Neural cell (in vitro differentiated cells): Measurements from ENCODE around the gene ST6GALNAC2. TPM values are rescaled to one million over a fixed set of nuclear protein-coding genes. Genes with fewer than 3 reads are reported as not detected.

Experiments used
- H2AFZ ChIP-seq: fragments of 200-600, 300-800 bp; sonication (generic), shearing (Covaris generic); 2 replicates; pipeline ENCODE4 v1.6.0; 2014; ENCODE audit warnings: low read depth, mild to moderate bottlenecking, antibody characterized with exemption, low read length, moderate library complexity
- H3F3A ChIP-seq: fragments of 200-600 bp; shearing (Covaris generic); 2 replicates; pipeline ENCODE4 v1.6.1; 2016; ENCODE audit warnings: mild to moderate bottlenecking, moderate library complexity, mixed read lengths, antibody characterized with exemption, low read length; ENCODE audit not compliant: insufficient read depth, poor library complexity, severe bottlenecking
- H3K27ac ChIP-seq: fragments of 200-600, 300-800 bp; sonication (generic), shearing (Covaris generic); 2 replicates; pipeline ENCODE4 v1.5.1; 2014; ENCODE audit warnings: mild to moderate bottlenecking, low read length, moderate library complexity
- H3K27me3 ChIP-seq: fragments of 300-800, 200-600 bp; sonication (generic), shearing (Covaris generic); 2 replicates; pipeline ENCODE4 v1.6.0; 2014; ENCODE audit warnings: mild to moderate bottlenecking, low read depth, low read length, moderate library complexity; ENCODE audit not compliant: insufficient read depth
- H3K36me3 ChIP-seq: fragments of 300-800, 200-600 bp; sonication (generic), shearing (Covaris generic); 2 replicates; pipeline ENCODE4 v1.5.1; 2014; ENCODE audit warnings: mild to moderate bottlenecking, antibody characterized with exemption, low read length, moderate library complexity; ENCODE audit not compliant: insufficient read depth
- H3K4me2 ChIP-seq: fragments of 300-800, 200-600 bp; sonication (generic), shearing (Covaris generic); 2 replicates; pipeline ENCODE4 v1.6.0; 2014; ENCODE audit warnings: mild to moderate bottlenecking, low read length
- H3K4me3 ChIP-seq: fragments of 300-800, 200-600 bp; sonication (generic), shearing (Covaris generic); 2 replicates; pipeline ENCODE4 v1.5.1; 2014; ENCODE audit warnings: mild to moderate bottlenecking, low read length, moderate library complexity
- H3K79me2 ChIP-seq: fragments of 200-600 bp; shearing (Covaris generic); replicated peaks from 2 replicates; pipeline ENCODE4 v1.6.0; 2014; ENCODE audit warnings: mild to moderate bottlenecking, low read length, moderate library complexity; ENCODE audit not compliant: insufficient read depth
- H3K9ac ChIP-seq: fragments of 300-800, 200-600 bp; sonication (generic), shearing (Covaris generic); 2 replicates; pipeline ENCODE4 v1.6.1; 2016; ENCODE audit warnings: mild to moderate bottlenecking, low read length, mixed read lengths
- H3K9me2 ChIP-seq: fragments of 200-600 bp; shearing (Covaris generic); 2 replicates; pipeline ENCODE4 v1.6.1; 2016; ENCODE audit warnings: mild to moderate bottlenecking, low read length, mixed read lengths; ENCODE audit not compliant: insufficient read depth
- H3K9me3 ChIP-seq: fragments of 200-600, 300-800 bp; sonication (generic), shearing (Covaris generic); 2 replicates; pipeline ENCODE4 v1.6.1; 2016; ENCODE audit warnings: mild to moderate bottlenecking, mixed run types, low read length, moderate library complexity, mixed read lengths
- H4K20me1 ChIP-seq: fragments of 200-600 bp; shearing (Covaris generic); 2 replicates; pipeline ENCODE4 v1.6.1; 2016; ENCODE audit warnings: mild to moderate bottlenecking, mixed run types; ENCODE audit not compliant: insufficient read depth
- EP300 ChIP-seq: fragments of 450-650 bp; conservative IDR thresholded peaks from 2 replicates; pipeline ENCODE4 v1.6.1; 2014; ENCODE audit warnings: antibody characterized with exemption, mild to moderate bottlenecking, moderate library complexity; ENCODE audit not compliant: poor library complexity, severe bottlenecking
- EZH2 ChIP-seq: fragments of 200-600, 300-800 bp; shearing (Covaris generic), sonication (generic); IDR thresholded peaks from 2 replicates; pipeline ENCODE4 v1.6.1; 2014; ENCODE audit warnings: antibody characterized with exemption, low read length, borderline replicate concordance, mild to moderate bottlenecking; ENCODE audit not compliant: insufficient read depth, poor library complexity, severe bottlenecking
- MXI1 ChIP-seq: fragments of 450-650 bp; conservative IDR thresholded peaks from 2 replicates; pipeline ENCODE4 v1.6.1; 2014; ENCODE audit warnings: antibody characterized with exemption, mild to moderate bottlenecking; ENCODE audit not compliant: poor library complexity, severe bottlenecking
- POLR2AphosphoS5 ChIP-seq: IDR thresholded peaks from 2 replicates; pipeline ENCODE4 v1.6.1; 2012
- RAD21 ChIP-seq: fragments of 450-650 bp; conservative IDR thresholded peaks from 2 replicates; pipeline ENCODE4 v1.6.1; 2014; ENCODE audit warnings: antibody characterized with exemption, mild to moderate bottlenecking, moderate library complexity
- SMC3 ChIP-seq: fragments of 450-650 bp; conservative IDR thresholded peaks from 2 replicates; pipeline ENCODE4 v1.6.1; 2014; ENCODE audit warnings: antibody characterized with exemption, mild to moderate bottlenecking, moderate library complexity; ENCODE audit not compliant: poor library complexity
- TAF1 ChIP-seq: IDR thresholded peaks from 2 replicates; pipeline ENCODE4 v1.6.1; 2012; ENCODE audit warnings: low read depth
- polyA plus RNA-seq: library from polyadenylated mRNA; depleted of rRNA; stranded (reverse); fragments of >200 nt; gene quantifications from 2 replicates; pipeline ENCODE4 v1.2.3, GENCODE V29; 2014
- TF ChIP-seq, protein P1 (sequence below): fragments of 450-650 bp; IDR thresholded peaks from 2 replicates; pipeline ENCODE4 v1.5.1; 2014; ENCODE audit warnings: antibody characterized with exemption, mild to moderate bottlenecking, moderate library complexity; ENCODE audit not compliant: poor library complexity, severe bottlenecking
- TF ChIP-seq, protein P2 (sequence below): IDR thresholded peaks from 2 replicates; pipeline ENCODE4 v1.6.1; 2012; ENCODE audit warnings: borderline replicate concordance

Gene ST6GALNAC2
- polyA plus RNA-seq, 1 donor from 2014 or later: not detected

DNA sequence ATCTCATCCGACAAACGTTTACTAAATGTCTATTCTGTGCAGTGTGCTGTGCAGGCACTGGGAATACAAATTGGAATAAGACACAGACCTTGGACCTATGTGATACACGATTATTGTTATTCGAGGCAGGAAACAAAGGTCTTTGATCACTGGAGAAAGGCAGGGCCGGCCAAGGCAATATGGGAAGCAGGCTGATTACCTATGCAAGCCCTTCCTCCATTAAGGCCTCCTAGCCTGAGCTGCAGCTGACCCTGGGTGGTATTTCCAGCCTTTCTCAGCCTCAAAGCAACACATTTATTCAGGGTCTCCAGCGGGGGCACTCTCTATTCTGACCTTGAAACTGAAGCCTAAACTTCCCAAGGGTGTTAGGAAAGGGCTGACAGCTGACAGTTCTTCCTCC lies 44.5 kb upstream of the ST6GALNAC2 start:
- no peaks in the 10 kb centered on the region for H3K27me3 ChIP-seq

DNA sequence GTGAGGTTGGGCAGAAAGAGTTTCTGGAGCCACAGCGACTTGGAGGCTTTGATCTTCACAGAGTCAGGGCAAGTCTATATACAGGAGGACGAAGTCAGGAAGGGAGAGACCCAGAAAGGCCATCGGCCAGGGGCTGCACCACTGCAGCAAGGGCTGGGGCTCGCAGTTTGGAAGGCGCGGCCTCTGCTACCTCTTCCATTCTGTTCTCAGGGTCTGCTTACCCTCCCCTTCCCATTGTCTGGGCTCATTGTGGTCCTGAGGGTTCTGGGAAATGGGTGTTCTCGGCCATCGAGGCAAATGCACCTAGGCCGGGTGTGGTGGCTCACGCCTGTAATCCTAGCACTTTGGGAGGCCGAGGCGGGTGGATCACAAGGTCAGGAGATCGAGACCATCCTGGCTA lies 41.9 kb upstream of the ST6GALNAC2 start:
- Histone ChIP-seq H3K4me3 (no peak overlapping the region), H3K79me2 (no peaks in the 10 kb centered on the region), H3F3A (no peaks in the 10 kb centered on the region), H3K27me3 (no peaks in the 10 kb centered on the region), H4K20me1 (no peaks in the 10 kb centered on the region), H3K9ac (no peak overlapping the region), H3K9me3 (no peaks in the 10 kb centered on the region), H3K4me2 (no peak overlapping the region), H2AFZ (no peak overlapping the region), H3K27ac (no peak overlapping the region), H3K36me3 (no peaks in the 10 kb centered on the region), H3K9me2 (no peaks in the 10 kb centered on the region)
- TF ChIP-seq EZH2 (no peak), MXI1 (no peak), EP300 (no peak), RAD21 (no peak), POLR2AphosphoS5 (no peak), TAF1 (no peak), SMC3 (no peak)
- TF ChIP-seq, protein P1, sequence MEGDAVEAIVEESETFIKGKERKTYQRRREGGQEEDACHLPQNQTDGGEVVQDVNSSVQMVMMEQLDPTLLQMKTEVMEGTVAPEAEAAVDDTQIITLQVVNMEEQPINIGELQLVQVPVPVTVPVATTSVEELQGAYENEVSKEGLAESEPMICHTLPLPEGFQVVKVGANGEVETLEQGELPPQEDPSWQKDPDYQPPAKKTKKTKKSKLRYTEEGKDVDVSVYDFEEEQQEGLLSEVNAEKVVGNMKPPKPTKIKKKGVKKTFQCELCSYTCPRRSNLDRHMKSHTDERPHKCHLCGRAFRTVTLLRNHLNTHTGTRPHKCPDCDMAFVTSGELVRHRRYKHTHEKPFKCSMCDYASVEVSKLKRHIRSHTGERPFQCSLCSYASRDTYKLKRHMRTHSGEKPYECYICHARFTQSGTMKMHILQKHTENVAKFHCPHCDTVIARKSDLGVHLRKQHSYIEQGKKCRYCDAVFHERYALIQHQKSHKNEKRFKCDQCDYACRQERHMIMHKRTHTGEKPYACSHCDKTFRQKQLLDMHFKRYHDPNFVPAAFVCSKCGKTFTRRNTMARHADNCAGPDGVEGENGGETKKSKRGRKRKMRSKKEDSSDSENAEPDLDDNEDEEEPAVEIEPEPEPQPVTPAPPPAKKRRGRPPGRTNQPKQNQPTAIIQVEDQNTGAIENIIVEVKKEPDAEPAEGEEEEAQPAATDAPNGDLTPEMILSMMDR: no peak
- TF ChIP-seq, protein P2, sequence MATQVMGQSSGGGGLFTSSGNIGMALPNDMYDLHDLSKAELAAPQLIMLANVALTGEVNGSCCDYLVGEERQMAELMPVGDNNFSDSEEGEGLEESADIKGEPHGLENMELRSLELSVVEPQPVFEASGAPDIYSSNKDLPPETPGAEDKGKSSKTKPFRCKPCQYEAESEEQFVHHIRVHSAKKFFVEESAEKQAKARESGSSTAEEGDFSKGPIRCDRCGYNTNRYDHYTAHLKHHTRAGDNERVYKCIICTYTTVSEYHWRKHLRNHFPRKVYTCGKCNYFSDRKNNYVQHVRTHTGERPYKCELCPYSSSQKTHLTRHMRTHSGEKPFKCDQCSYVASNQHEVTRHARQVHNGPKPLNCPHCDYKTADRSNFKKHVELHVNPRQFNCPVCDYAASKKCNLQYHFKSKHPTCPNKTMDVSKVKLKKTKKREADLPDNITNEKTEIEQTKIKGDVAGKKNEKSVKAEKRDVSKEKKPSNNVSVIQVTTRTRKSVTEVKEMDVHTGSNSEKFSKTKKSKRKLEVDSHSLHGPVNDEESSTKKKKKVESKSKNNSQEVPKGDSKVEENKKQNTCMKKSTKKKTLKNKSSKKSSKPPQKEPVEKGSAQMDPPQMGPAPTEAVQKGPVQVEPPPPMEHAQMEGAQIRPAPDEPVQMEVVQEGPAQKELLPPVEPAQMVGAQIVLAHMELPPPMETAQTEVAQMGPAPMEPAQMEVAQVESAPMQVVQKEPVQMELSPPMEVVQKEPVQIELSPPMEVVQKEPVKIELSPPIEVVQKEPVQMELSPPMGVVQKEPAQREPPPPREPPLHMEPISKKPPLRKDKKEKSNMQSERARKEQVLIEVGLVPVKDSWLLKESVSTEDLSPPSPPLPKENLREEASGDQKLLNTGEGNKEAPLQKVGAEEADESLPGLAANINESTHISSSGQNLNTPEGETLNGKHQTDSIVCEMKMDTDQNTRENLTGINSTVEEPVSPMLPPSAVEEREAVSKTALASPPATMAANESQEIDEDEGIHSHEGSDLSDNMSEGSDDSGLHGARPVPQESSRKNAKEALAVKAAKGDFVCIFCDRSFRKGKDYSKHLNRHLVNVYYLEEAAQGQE: no peak

More for the DNA sequence above, 44.5 kb upstream of the ST6GALNAC2 start:
- no peaks in the 10 kb centered on the region for H3K79me2 ChIP-seq
- H3F3A ChIP-seq: no peaks in the 10 kb centered on the region
- no peak overlapping the region for H3K4me2 ChIP-seq
- no peak overlapping the region for H3K27ac ChIP-seq
- no peaks in the 10 kb centered on the region for H3K9me2 ChIP-seq
- H3K9ac ChIP-seq: no peak overlapping the region
- TF ChIP-seq, protein P2: no peak
- TF ChIP-seq RAD21 (no peak), EP300 (no peak), MXI1 (no peak), EZH2 (no peak), POLR2AphosphoS5 (no peak), SMC3 (no peak), TAF1 (no peak)
- TF ChIP-seq, protein P1: no peak
- H4K20me1 ChIP-seq: no peaks in the 10 kb centered on the region
- no peaks in the 10 kb centered on the region for H3K9me3 ChIP-seq
- H3K4me3 ChIP-seq: no peak overlapping the region
- no peak overlapping the region for H2AFZ ChIP-seq
- no peaks in the 10 kb centered on the region for H3K36me3 ChIP-seq
